GM12891 (cell line): ENCODE data around the gene ASTN2.

Source experiments
- DNase-seq: peaks from one replicate; pipeline ENCODE4 v3.0.0; 2011; ENCODE audit warnings: low spot score; ENCODE audit not compliant: insufficient read length
- FAIRE-seq: peaks from 2 replicates; lab custom pipeline; 2011; peaks lifted over from hg19 to GRCh38; lab: Jason Lieb, UNC
- PAX5 ChIP-seq: IDR thresholded peaks from 2 replicates; pipeline ENCODE4 v1.6.1; 2011; ENCODE audit warnings: low read length, moderate library complexity, mild to moderate bottlenecking; ENCODE audit not compliant: insufficient read depth, severe bottlenecking
- POLR2A ChIP-seq: IDR thresholded peaks from 2 replicates; pipeline ENCODE4 v1.6.1; 2011; ENCODE audit warnings: low read depth, low read length, control low read depth
- POLR2AphosphoS5 ChIP-seq: IDR thresholded peaks from 2 replicates; pipeline ENCODE4 v1.6.1; 2011; ENCODE audit warnings: low read depth, low read length, control low read depth
- POU2F2 ChIP-seq: IDR thresholded peaks from 2 replicates; pipeline ENCODE4 v1.6.1; 2011; ENCODE audit warnings: low read depth, mild to moderate bottlenecking, control low read depth, low read length, moderate library complexity
- SPI1 ChIP-seq: IDR thresholded peaks from 2 replicates; pipeline ENCODE4 v1.6.1; 2011; ENCODE audit warnings: low read depth, low read length, control low read depth
- TAF1 ChIP-seq: IDR thresholded peaks from 2 replicates; pipeline ENCODE4 v1.6.1; 2011; ENCODE audit warnings: low read depth, low read length, control low read depth

Gene ASTN2

DNA sequence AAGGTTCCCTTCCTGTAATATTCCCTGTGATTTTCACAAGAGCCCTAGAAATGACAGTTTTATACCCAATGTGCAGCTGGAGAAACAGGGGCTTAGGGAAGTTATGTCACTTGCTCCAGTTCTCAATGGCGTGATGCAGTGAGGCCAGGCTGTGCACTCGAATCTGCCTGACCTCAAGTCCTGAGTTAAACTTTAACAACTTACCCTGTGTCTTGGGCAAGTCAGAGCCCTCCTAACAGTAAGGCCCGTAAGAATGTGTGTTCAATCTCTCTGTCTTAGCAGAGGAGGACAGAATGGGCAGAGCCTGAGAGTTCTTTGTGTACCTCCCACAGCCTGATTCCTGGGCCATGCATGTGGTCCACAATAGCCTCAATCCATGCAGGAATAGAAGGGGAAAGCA, 546.7 kb downstream of the ASTN2 start:
- DNase-seq = no peak
- no peak for TF ChIP-seq SPI1
- no peak for TF ChIP-seq POLR2A
- no peak for TF ChIP-seq PAX5
- TF ChIP-seq POU2F2 = no peak
- TF ChIP-seq POLR2AphosphoS5 = no peak
- no peak for TF ChIP-seq TAF1
- FAIRE-seq = no peak

DNA sequence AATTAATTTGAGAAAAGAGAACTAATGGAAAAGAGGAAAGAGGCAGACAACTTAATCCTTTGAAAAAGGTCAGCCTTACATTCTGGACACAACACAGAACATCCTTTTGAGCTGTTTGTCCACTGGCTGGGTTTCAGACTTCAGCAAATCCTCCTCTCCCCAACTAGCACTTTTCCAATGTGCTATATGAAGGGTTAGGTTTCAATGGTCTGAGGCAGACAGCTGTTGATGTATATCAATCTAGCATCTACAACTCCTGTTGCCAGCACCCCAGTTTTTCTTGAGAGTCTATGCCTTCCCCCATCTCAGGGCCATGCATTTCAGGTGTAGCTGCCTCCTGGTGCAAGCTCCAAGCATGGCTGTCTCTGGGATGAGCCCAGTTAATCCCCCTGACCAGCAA, 553.5 kb downstream of the ASTN2 start:
- TF ChIP-seq SPI1 (no peak), POLR2AphosphoS5 (no peak), PAX5 (no peak), TAF1 (no peak), POU2F2 (no peak), POLR2A (no peak)
- FAIRE-seq (no peak), DNase-seq (no peak)

DNA sequence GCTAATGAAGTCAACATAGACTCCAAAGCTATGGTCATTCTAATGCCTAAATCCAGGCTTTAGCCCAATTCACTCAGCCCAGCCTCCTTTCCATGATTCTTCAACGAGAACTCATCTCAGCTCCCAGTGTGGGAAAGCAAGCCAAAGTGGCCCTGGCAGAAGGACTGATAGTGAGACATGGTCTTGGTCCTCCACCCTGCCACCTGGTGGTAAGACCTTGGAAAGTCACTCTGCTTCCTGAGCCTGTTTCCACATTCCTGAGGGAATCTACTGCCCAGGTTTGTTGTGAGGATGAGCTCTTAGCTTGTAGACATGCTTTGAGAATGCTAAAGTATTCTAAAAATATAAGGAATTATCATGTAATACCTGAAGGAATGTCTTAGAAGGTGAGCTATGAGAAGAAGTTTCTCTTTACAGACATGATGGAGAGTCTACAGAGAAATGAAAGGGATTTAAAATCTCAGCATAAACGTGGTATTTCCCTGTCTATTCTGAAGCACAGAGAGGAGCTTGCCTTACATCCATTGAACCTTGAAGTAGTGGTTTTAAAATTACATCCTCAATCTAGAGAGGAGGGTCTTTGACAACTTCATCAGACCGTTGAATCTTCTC, 554.2 kb downstream of the ASTN2 start:
- no peak for TF ChIP-seq PAX5
- TF ChIP-seq TAF1 = no peak
- no peak for TF ChIP-seq POLR2AphosphoS5
- no peak for TF ChIP-seq POU2F2
- TF ChIP-seq POLR2A = no peak
- no peak for TF ChIP-seq SPI1
- peak; percentile 33 for DNase-seq
- FAIRE-seq = peak; percentile 68

DNA sequence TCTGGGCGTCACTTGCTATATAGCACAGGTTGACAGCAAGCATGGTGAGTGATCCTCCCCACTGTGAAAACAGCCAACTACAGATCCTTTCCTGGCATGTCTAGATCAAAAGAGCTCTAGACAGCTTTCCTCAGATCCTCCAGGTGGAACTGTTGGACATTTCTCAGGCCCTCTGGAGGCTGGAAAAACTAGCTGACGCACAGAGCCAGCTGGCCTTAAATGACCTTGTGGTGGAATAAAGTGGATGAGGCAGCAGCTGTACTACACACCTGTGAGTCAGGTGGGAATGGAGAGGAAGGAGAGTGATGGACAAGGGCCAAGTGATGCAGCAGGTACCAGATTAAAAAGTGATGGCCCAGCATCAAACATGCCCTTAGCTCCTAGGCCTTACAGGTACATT, 555.1 kb downstream of the ASTN2 start:
- DNase-seq (no peak), FAIRE-seq (no peak)
- TF ChIP-seq SPI1 (no peak), TAF1 (no peak), POU2F2 (no peak), PAX5 (no peak), POLR2A (no peak), POLR2AphosphoS5 (no peak)

DNA sequence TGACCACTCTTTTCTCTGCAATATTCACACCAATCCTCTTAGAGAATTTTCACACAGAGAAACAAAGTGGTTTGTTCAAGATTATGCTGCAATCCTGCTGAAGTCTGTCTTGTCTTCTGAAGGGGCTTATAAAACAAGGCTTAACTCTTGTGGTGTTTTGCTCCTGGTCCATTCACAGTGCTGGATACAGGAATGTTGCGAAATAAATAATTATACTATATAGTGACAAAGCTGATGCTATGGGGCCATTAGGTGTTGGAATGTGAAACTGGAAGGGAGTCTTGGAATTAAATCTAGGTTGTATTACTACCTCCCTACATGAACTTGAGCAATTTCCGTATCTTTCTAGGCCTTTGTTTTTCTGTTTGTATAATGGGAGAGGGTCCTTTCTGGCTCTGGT, 557.5 kb downstream of the ASTN2 start:
- DNase-seq = no peak
- no peak for FAIRE-seq
- TF ChIP-seq POU2F2 = no peak
- TF ChIP-seq TAF1 = no peak
- no peak for TF ChIP-seq POLR2A
- TF ChIP-seq SPI1 = no peak
- no peak for TF ChIP-seq POLR2AphosphoS5
- no peak for TF ChIP-seq PAX5

DNA sequence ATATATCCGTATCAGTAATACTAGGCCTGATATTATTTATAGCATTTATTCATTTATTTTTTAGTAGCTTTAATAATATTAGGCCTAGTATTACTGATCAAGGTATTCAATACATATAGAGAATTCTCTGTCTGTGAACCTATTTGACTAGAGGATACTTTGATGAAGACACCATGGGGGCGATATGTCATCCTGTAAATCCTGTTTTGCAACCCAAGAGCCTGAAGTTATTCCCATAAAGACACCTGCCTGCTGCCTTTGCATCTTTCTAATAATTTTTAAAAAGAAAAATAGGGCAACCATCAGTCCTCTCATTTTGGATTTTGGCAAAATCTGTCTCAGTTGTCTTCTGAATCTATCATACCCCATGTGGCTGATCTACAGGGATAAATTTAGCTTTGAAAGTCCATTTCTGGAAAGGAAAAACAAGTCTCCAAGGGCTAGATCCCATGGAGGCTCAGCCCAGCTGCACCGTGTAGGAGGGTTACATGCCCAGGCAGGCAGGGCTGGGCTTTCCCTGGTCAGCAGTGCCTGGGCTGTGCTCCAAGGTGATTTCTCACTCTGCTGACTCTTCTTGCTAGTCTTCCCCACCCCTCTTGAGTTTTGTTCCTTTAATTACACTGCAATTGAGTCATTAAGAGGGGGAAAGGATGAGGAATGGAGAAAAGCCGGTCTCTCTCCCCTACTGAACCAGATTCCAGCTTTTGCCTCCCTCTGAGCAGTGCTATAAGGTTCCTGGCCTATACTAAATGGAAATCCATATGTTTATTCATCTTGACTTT, 558.8 kb downstream of the ASTN2 start:
- no peak for FAIRE-seq
- TF ChIP-seq PAX5 (no peak), SPI1 (no peak), POLR2A (no peak)
- no peak for DNase-seq

DNA sequence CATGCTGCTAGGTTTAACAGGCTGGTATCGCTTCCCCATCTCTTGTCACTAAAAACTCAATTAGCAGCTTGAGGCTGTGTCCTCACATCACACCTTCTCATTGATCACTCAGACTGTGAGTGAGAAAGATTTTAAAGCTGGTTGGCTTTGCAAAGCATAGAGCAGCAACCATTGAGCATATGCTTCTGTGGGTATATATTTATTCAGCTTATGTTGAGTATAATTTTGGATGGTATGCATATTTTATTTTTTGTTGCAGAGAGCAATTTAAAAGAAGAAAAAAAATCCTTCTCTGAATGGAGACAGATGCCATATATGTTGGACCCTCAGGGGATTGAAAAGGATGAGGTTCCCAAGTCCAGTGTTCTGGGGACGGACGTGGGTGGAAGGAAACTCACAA, 565.1 kb downstream of the ASTN2 start:
- TF ChIP-seq POLR2A (no peak), POU2F2 (no peak), POLR2AphosphoS5 (no peak), TAF1 (no peak), SPI1 (no peak), PAX5 (no peak)
- DNase-seq (no peak), FAIRE-seq (no peak)

DNA sequence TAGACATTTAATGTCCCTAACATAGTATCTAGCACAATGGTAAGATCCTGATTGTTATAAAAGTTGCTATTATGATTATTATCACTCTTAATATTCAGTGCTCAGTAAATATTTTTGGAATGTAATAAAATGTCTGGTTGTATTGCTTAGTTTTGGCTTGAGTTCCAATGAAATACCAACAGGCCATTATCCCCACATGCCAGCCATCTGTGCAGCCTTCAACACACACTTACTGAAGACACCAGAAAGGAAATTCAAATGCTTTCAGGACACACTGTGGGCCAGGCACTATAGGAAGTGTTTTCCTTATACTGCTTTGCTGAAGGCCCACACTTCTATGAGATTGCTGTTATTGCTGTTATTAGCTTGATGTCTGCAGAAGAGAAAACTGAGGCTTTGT, 570.2 kb downstream of the ASTN2 start:
- no peak for DNase-seq
- no peak for FAIRE-seq
- TF ChIP-seq POLR2A (no peak), SPI1 (no peak), TAF1 (no peak), POLR2AphosphoS5 (no peak), PAX5 (no peak)

DNA sequence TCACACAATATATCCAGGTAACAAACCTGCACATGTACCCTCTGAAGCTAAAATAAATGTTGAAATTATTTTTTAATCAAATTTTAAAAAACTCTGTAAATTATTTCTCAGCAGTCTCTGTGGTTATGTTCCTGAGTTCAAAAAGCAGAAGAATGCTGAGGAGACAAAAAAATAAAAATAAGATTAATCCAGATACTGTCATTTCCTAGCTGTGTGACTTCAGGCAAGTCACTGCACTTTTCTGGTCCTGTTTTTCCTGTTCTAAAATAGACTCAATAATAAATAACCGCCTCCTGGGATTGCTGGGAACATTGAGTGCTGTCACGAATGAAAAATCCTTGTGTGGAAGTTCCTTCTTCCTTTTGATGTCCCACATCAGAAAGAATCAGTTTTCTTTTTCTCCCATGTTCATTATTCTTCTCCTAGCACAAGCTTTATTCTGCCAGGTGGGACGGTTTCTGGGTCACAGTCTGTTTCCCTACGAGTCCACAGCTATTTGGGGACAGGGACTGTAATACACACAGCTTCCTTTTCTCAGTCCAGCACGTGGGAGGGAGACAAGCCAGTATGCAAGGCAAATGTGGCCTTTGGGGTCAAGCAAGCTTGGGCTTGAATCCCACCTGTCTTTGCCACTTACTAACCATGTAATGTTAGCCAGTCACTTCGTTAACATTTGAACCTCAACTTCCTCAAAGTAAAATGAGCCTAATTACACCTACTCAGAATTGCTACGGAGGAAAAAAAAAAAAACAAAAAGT, 570.8 kb downstream of the ASTN2 start:
- FAIRE-seq = no peak
- DNase-seq = no peak
- no peak for TF ChIP-seq SPI1
- no peak for TF ChIP-seq PAX5
- TF ChIP-seq POU2F2 = no peak
- TF ChIP-seq POLR2AphosphoS5 = no peak
- TF ChIP-seq POLR2A = no peak
- no peak for TF ChIP-seq TAF1
